Activated B cell treated with CpG ODN at 0.5 μM for 24 hours (primary cell): ENCODE data around the gene TGFBR1. TPM values are rescaled to one million over a fixed set of nuclear protein-coding genes. Genes with fewer than 3 reads are reported as not detected.

ENCODE experiments used
- ATAC-seq: fragments of 200-7000 bp; cut with Tn5 transposase; one replicate; pipeline ENCODE4 v1.10.0; 2021; ENCODE audit warnings: low read depth, mild to moderate bottlenecking, moderate library complexity
- CTCF ChIA-PET: fragments of 350-600 bp; sonication (Branson Sonifier 250); formaldehyde crosslinking; loops from one replicate; lab custom pipeline; 2021; ENCODE audit warnings: antibody characterized with exemption; lab: Charles Lee
- POLR2A ChIA-PET: fragments of 350-600 bp; sonication (Branson Sonifier 250); formaldehyde crosslinking; loops from one replicate; lab custom pipeline; 2021; ENCODE audit warnings: antibody characterized with exemption; lab: Charles Lee
- DNase-seq: peaks from one replicate; pipeline ENCODE4 v3.0.0; 2022
- H3K27ac Mint-ChIP-seq: one replicate; pipeline ENCODE4 v1.8.0; 2020; ENCODE audit warnings: mixed read lengths
- H3K27me3 Mint-ChIP-seq: one replicate; pipeline ENCODE4 v1.8.0; 2021; ENCODE audit warnings: mixed read lengths
- H3K36me3 Mint-ChIP-seq: one replicate; pipeline ENCODE4 v1.8.0; 2021; ENCODE audit warnings: low read depth, mixed read lengths
- H3K4me1 Mint-ChIP-seq: one replicate; pipeline ENCODE4 v1.8.0; 2021; ENCODE audit warnings: mixed read lengths
- H3K4me3 Mint-ChIP-seq: one replicate; pipeline ENCODE4 v1.8.0; 2020; ENCODE audit warnings: mild to moderate bottlenecking, mixed read lengths
- H3K9me3 Mint-ChIP-seq: one replicate; pipeline ENCODE4 v1.8.0; 2020; ENCODE audit warnings: mixed read lengths
- intact Hi-C: fragments of 100-400 bp; cut with micrococcal nuclease; formaldehyde crosslinking; loops from one replicate; pipeline ENCODE4 v1.15.1; 2024
- total RNA-seq: library from RNA; stranded (reverse); gene quantifications from 2 replicates; pipeline ENCODE4 v1.2.3, GENCODE V29; 2022
- TF ChIP-seq, protein P1 (sequence below): fragments of 200-600 bp; IDR thresholded peaks from one replicate; pipeline ENCODE4 v1.8.0; 2022; ENCODE audit warnings: antibody characterized with exemption, mild to moderate bottlenecking

TGFBR1 gene
- total RNA-seq, 1 donor from 2014 or later = 65.3 TPM

DNA sequence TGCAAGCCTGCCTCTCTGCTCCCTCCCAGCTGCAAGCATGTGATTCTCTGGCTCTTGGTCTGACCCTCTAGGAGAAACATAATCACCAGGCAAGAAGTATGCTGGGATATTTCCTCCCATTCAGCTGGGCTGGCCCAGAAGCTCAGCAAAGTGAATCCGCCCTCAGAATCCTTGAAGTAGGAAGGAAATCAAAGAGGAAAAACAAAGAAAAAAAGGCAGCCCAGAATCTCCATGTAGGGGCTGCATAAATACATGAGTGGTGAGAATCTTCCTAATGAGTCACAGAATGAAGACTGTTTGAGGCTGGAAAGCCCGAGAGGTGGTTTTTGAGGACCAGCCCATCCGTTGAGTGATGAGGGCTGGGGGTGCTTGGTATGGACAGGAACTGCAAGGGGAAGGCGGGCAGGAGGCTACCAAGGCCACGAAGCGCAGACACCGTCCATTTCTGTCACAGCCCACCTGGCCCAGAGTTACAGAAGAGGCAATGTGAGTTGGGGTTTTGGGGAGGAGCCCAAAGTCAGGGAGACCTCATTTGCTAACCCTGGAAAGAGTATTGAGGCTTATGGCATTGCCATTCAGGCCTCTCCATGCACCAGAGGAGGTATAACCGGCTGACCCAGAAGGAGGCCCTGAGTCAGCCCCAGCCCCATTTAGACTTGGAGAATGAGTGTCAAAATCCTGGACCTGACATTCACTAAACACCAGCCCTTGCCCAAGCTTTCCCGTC lies 33.4 kb upstream of the TGFBR1 start:
- Mint-ChIP-seq H3K27ac (no peak overlapping the region), H3K9me3 (no peaks in the 10 kb centered on the region), H3K27me3 (no peaks in the 10 kb centered on the region), H3K4me3 (no peak overlapping the region), H3K4me1 (peaks cover 13% of the 10 kb centered on the region), H3K36me3 (no peaks in the 10 kb centered on the region)
- DNase-seq = no peak
- intact Hi-C loops = no loop called here
- TF ChIP-seq, protein P1, sequence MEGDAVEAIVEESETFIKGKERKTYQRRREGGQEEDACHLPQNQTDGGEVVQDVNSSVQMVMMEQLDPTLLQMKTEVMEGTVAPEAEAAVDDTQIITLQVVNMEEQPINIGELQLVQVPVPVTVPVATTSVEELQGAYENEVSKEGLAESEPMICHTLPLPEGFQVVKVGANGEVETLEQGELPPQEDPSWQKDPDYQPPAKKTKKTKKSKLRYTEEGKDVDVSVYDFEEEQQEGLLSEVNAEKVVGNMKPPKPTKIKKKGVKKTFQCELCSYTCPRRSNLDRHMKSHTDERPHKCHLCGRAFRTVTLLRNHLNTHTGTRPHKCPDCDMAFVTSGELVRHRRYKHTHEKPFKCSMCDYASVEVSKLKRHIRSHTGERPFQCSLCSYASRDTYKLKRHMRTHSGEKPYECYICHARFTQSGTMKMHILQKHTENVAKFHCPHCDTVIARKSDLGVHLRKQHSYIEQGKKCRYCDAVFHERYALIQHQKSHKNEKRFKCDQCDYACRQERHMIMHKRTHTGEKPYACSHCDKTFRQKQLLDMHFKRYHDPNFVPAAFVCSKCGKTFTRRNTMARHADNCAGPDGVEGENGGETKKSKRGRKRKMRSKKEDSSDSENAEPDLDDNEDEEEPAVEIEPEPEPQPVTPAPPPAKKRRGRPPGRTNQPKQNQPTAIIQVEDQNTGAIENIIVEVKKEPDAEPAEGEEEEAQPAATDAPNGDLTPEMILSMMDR = no peak
- ChIA-PET CTCF (interaction anchor here (0.9 kb wide), 1 partner anchor 69 kb away, joined by 3 read pairs; no protein-coding TSS in a partner anchor), POLR2A (interaction anchor here (0.7 kb wide), 1 partner anchor 710 kb away, joined by 3 read pairs; no protein-coding TSS in a partner anchor)
- no peak for ATAC-seq

DNA sequence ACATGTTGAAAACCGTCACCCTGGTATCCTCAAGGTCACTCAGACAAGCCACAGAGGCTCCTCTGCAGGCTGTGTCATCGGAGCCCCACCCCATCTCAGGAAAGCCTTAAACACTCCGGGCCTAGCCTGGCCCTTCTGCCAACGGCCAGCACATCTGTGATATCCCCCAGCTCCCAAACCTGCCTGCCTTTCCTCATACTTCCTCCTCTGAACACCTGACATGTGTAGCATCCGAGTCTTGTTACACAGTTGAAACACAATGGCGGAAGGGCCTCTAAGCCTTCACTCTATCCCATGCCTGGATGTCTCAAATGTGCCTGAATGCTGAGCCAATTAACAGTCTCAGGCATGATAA lies 32.9 kb upstream of the TGFBR1 start:
- ChIA-PET POLR2A (no interaction called here), CTCF (no interaction called here)
- Mint-ChIP-seq H3K9me3 (no peaks in the 10 kb centered on the region), H3K27ac (no peak overlapping the region), H3K27me3 (no peaks in the 10 kb centered on the region), H3K4me3 (no peak overlapping the region), H3K36me3 (no peaks in the 10 kb centered on the region), H3K4me1 (peaks cover 18% of the 10 kb centered on the region)
- intact Hi-C loops = no loop called here
- ATAC-seq = no peak
- DNase-seq = no peak
- TF ChIP-seq, protein P1 = no peak

- CTCF ChIA-PET = no interaction called here
- H3K9me3 Mint-ChIP-seq = no peaks in the 10 kb centered on the region
- DNase-seq (no peak), ATAC-seq (no peak)
- H3K4me1 Mint-ChIP-seq = peaks cover 22% of the 10 kb centered on the region
- POLR2A ChIA-PET = no interaction called here
- intact Hi-C loops = no loop called here
- H3K4me3 Mint-ChIP-seq = no peak overlapping the region
- H3K27ac Mint-ChIP-seq = no peak overlapping the region
- no peaks in the 10 kb centered on the region for H3K36me3 Mint-ChIP-seq
- H3K27me3 Mint-ChIP-seq = no peaks in the 10 kb centered on the region
- TF ChIP-seq, protein P1 = no peak
These were observed 31.6 kb upstream of the TGFBR1 start for GRCh38 chr9:99073347-99073746.

DNA sequence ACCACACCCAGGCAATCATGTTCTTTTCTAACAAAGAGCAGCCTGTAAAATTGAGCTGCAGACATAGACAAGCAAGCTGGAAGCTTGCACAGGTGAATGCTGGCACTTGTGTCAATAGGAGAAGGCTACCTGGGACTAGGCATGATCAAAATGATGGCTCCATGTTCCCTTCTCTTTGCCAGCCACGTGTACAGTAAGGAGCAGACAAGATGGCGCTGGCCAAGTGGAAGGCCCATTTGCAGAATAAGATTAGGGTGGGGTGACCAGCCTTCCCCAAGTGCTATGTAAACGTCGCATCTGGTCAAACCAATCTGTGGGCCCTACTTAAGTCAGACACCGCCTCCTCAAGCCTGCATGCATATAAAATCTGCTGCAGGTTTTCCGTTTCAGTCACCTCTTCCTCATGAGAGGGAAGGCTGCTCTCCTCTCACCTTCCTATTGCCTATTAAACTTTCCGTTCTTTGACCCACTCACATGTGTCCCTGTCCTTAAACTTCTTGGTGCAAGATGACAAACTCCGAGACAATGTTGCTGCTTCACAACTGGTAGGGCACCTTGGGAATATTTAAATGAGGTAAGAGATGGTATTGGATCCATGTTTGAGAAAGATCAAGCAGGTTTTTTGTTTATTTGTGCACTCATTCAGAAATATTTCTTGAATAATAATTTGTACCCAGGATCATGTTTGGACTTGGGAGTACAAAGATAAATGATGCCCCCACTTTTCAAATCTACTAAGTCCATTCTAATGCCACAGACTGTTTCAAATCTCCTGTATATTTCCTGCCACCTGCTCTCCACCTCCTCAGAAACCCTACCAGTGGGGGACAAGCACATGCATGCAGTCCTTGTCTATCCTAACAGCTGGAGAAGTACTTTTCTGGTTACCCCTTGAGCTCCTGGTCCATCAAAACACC lies 30.7 kb upstream of the TGFBR1 start:
- ATAC-seq = no peak
- ChIA-PET CTCF (no interaction called here), POLR2A (no interaction called here)
- intact Hi-C loops = no loop called here
- H3K9me3 Mint-ChIP-seq = no peaks in the 10 kb centered on the region
- H3K4me3 Mint-ChIP-seq = no peak overlapping the region
- no peaks in the 10 kb centered on the region for H3K36me3 Mint-ChIP-seq
- peaks cover 18% of the 10 kb centered on the region for H3K4me1 Mint-ChIP-seq
- H3K27ac Mint-ChIP-seq = no peak overlapping the region
- no peak for DNase-seq
- no peaks in the 10 kb centered on the region for H3K27me3 Mint-ChIP-seq
- TF ChIP-seq, protein P1 = no peak

DNA sequence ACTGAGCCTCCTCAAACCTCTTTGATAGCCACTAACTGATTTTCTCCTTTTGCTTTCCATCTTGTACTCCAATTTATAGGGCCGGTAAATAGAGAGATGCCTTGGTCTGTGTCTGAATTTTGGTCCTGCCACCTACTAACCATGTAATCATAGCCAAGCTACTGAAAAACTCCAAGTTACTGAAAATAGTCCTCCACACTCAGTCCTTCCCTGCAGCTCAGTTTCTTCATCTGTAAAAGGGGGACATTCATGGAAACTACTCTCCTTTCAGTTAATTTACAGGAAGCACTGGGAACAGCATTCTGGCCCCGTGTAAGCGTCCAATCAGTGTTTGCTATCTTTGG lies 30.0 kb upstream of the TGFBR1 start:
- TF ChIP-seq, protein P1 = no peak
- H3K4me3 Mint-ChIP-seq = no peak overlapping the region
- no peaks in the 10 kb centered on the region for H3K36me3 Mint-ChIP-seq
- POLR2A ChIA-PET = no interaction called here
- peaks cover 14% of the 10 kb centered on the region for H3K4me1 Mint-ChIP-seq
- H3K27ac Mint-ChIP-seq = no peak overlapping the region
- ATAC-seq (no peak), DNase-seq (no peak)
- H3K27me3 Mint-ChIP-seq = no peaks in the 10 kb centered on the region
- CTCF ChIA-PET = no interaction called here
- intact Hi-C loops = no loop called here
- no peaks in the 10 kb centered on the region for H3K9me3 Mint-ChIP-seq
